KOPT-K1 (cell line): ENCODE measurements around the gene ADAMTSL1.

Experiments
- H3K27ac ChIP-seq: fragments of 200-600 bp; sonication (generic); 2 replicates; pipeline ENCODE4 v1.5.1; 2016; ENCODE audit warnings: antibody characterized with exemption, mild to moderate bottlenecking, low read depth, low read length; ENCODE audit not compliant: poor library complexity, severe bottlenecking
- H3K36me3 ChIP-seq: fragments of 200-600 bp; sonication (generic); 2 replicates; pipeline ENCODE4 v1.5.1; 2017; ENCODE audit warnings: antibody characterized with exemption, mild to moderate bottlenecking, low read length, moderate library complexity; ENCODE audit not compliant: insufficient read depth
- H3K9me3 ChIP-seq: fragments of 200-600 bp; sonication (generic); 2 replicates; pipeline ENCODE4 v1.5.1; 2017; ENCODE audit warnings: antibody characterized with exemption, low read length, mild to moderate bottlenecking; ENCODE audit not compliant: insufficient read depth, poor library complexity, severe bottlenecking

The ADAMTSL1 gene

GRCh38 chr9:18761742-18762300 is 287.9 kb downstream of the ADAMTSL1 start:
- Histone ChIP-seq H3K9me3 (no peaks in the 10 kb centered on the region), H3K36me3 (no peaks in the 10 kb centered on the region), H3K27ac (no peak overlapping the region)

GRCh38 chr9:18766989-18767550 is 293.1 kb downstream of the ADAMTSL1 start:
- H3K36me3 ChIP-seq: no peaks in the 10 kb centered on the region
- no peaks in the 10 kb centered on the region for H3K9me3 ChIP-seq
- H3K27ac ChIP-seq: no peak overlapping the region

DNA sequence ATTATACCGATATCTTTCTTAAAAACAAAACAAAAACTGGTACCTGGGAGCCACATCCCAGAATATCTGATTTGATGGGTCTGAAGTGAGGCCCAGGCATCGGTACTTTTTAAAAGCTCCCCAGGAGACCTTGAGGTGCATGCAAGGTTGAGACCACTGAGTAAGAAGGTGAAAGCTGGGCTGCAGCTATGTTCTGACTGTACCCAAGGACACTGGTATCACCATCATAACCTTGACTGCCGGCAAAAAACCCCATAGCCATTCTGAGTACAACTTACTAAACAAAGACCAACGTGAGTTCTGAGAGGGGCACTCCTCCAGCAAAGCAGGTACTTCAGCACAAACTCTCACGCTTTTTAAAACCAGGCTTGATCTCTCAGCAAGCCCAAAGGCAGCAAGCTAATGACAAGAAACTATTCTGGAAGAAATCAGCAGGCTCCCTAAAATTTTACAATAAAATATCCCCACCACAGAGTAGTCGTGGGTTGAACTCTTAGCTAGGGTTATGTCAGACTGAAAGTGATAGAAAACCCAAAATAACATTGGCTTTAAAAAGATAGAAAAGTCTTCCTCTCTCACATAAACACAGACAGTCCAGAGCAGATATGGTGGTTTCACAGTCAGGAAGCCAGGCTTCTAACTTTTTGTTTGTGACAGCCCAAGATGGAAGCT is 295.1 kb downstream of the ADAMTSL1 start:
- no peaks in the 10 kb centered on the region for H3K36me3 ChIP-seq
- H3K27ac ChIP-seq: no peak overlapping the region
- no peaks in the 10 kb centered on the region for H3K9me3 ChIP-seq

GRCh38 chr9:18770131-18770908 is 296.4 kb downstream of the ADAMTSL1 start:
- H3K36me3 ChIP-seq: no peaks in the 10 kb centered on the region
- H3K9me3 ChIP-seq: no peaks in the 10 kb centered on the region
- no peak overlapping the region for H3K27ac ChIP-seq

DNA sequence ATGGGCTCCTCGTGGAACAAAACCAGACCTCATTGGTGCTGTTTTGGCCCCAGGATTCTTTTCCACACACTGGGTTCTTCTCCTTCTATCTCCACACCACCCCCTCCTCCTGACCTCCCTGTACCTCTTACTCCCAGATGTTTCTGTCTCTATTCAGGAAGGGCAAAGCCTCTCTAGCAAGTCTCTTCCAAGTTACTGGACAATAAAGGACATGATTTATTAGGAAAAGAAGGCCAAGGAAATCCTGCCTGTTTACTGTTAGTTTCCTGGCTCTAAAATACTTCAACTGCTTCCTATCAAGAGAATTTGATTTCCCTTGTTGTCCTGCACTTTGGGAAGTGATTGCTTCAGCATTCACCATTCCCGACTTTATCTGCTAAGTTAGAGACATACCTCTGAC is 297.1 kb downstream of the ADAMTSL1 start:
- no peak overlapping the region for H3K27ac ChIP-seq
- no peaks in the 10 kb centered on the region for H3K9me3 ChIP-seq
- no peaks in the 10 kb centered on the region for H3K36me3 ChIP-seq

- H3K36me3 ChIP-seq: no peaks in the 10 kb centered on the region
- H3K27ac ChIP-seq: no peak overlapping the region
- no peaks in the 10 kb centered on the region for H3K9me3 ChIP-seq
Observed at GRCh38 chr9:18771763-18772162, 297.8 kb downstream of the ADAMTSL1 start.

GRCh38 chr9:18775241-18775640 is 301.3 kb downstream of the ADAMTSL1 start:
- Histone ChIP-seq H3K27ac (no peak overlapping the region), H3K36me3 (no peaks in the 10 kb centered on the region), H3K9me3 (no peaks in the 10 kb centered on the region)

GRCh38 chr9:18775930-18776329 is 302.0 kb downstream of the ADAMTSL1 start:
- H3K36me3 ChIP-seq: no peaks in the 10 kb centered on the region
- H3K9me3 ChIP-seq: no peaks in the 10 kb centered on the region
- no peak overlapping the region for H3K27ac ChIP-seq

DNA sequence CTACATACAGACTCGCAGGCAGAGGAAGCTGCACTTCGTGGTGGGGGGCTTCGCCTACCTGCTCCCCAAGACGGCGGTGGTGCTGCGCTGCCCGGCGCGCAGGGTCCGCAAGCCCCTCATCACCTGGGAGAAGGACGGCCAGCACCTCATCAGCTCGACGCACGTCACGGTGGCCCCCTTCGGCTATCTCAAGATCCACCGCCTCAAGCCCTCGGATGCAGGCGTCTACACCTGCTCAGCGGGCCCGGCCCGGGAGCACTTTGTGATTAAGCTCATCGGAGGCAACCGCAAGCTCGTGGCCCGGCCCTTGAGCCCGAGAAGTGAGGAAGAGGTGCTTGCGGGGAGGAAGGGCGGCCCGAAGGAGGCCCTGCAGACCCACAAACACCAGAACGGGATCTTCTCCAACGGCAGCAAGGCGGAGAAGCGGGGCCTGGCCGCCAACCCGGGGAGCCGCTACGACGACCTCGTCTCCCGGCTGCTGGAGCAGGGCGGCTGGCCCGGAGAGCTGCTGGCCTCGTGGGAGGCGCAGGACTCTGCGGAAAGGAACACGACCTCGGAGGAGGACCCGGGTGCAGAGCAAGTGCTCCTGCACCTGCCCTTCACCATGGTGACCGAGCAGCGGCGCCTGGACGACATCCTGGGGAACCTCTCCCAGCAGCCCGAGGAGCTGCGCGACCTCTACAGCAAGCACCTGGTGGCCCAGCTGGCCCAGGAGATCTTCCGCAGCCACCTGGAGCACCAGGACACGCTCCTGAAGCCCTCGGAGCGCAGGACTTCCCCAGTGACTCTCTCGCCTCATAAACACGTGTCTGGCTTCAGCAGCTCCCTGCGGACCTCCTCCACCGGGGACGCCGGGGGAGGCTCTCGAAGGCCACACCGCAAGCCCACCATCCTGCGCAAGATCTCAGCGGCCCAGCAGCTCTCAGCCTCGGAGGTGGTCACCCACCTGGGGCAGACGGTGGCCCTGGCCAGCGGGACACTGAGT is 303.2 kb downstream of the ADAMTSL1 start:
- H3K9me3 ChIP-seq: no peaks in the 10 kb centered on the region
- H3K27ac ChIP-seq: no peak overlapping the region
- H3K36me3 ChIP-seq: no peaks in the 10 kb centered on the region

DNA sequence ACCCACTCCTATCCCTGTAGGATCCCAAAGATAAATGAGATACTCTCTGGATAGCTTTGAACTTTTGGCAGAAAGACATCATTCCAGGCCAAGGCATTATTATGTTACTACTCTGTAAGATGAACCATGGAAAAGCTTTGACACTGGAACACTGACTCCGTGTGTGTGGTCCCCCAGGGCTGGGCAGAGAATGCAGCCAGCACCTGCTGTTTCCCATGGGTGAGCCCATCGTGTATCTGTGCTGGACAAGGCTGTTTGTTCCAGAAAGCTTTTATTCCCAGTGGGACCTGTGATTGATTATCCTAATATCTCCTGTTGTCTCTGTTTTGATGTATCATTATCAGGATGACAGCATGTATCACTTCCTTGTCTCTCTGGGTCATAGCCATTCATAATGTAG is 304.2 kb downstream of the ADAMTSL1 start:
- H3K27ac ChIP-seq: no peak overlapping the region
- H3K9me3 ChIP-seq: no peaks in the 10 kb centered on the region
- H3K36me3 ChIP-seq: no peaks in the 10 kb centered on the region

DNA sequence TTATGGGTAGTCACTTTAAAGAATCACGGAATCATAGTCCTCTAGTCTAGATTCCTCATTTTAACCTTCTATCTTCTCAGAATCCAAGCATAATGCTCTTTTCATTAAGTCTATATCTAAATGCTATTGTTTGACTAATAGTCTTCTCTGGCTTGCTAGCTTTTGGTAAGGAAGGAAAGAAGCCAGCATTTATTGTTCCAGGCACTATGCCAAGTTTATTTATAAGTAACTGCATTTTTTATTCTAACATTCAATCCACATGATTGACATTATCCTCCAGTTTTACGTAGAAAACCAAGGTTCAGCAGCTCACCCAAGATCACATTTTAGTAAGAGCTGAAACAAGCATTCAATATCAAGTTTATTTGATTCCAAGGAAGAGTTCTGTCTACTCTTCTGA is 304.9 kb downstream of the ADAMTSL1 start:
- Histone ChIP-seq H3K36me3 (no peaks in the 10 kb centered on the region), H3K9me3 (no peaks in the 10 kb centered on the region), H3K27ac (no peak overlapping the region)

DNA sequence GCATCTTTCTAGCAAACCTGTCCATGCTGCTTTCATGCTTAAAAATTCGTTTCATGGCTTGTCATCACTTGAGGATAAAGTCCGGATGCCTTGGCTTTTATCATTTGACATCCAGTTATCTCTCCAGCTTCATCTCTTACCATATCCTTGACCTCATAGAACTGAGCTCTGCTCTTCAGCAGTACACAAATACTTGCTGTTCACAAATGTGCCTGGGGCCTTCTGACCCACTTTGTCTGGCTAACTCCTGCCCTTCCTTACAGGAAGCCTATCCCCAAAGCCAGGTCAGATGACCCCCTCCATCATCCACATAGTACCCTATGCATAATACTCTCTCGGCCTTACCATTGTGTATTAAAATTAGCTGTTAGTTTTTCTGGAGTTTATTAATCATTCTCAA is 310.0 kb downstream of the ADAMTSL1 start:
- H3K9me3 ChIP-seq: no peaks in the 10 kb centered on the region
- no peak overlapping the region for H3K27ac ChIP-seq
- no peaks in the 10 kb centered on the region for H3K36me3 ChIP-seq

DNA sequence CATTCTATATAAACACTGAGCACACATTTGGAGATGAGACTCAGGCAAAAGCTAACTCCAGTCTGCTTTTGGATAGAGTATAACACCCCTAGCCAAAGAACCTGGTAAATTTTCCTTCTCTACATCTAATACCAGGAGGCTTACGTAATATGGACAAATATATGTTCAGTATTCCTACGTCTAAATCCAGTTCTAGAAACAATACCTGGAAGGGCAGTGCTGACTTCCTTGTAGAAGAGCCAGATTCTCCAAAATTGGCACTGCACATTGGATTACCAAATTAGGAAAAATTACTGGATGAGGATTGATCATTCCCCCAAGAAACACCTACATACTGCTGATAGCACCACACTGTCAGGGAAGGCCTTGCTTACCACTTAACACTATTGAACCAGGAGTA is 311.7 kb downstream of the ADAMTSL1 start:
- Histone ChIP-seq H3K36me3 (no peaks in the 10 kb centered on the region), H3K27ac (no peak overlapping the region)

GRCh38 chr9:18786196-18786595 is 312.2 kb downstream of the ADAMTSL1 start:
- Histone ChIP-seq H3K9me3 (no peaks in the 10 kb centered on the region), H3K27ac (no peak overlapping the region), H3K36me3 (no peaks in the 10 kb centered on the region)

More for the DNA sequence above, 311.7 kb downstream of the ADAMTSL1 start:
- H3K9me3 ChIP-seq: no peaks in the 10 kb centered on the region
